HG03139 (cell line): ENCODE data around the gene PLAU.
"Not testable (repeated sequence)": the region's sequence is repeated elsewhere in the genome, so short reads cannot be mapped to it uniquely, and the experiment has no call there.

Experiments
- ATAC-seq: cut with Tn5 transposase; IDR thresholded peaks from one replicate; pipeline ENCODE4 v1.9.1; 2021; ENCODE audit not compliant: unreplicated experiment

The PLAU gene

DNA sequence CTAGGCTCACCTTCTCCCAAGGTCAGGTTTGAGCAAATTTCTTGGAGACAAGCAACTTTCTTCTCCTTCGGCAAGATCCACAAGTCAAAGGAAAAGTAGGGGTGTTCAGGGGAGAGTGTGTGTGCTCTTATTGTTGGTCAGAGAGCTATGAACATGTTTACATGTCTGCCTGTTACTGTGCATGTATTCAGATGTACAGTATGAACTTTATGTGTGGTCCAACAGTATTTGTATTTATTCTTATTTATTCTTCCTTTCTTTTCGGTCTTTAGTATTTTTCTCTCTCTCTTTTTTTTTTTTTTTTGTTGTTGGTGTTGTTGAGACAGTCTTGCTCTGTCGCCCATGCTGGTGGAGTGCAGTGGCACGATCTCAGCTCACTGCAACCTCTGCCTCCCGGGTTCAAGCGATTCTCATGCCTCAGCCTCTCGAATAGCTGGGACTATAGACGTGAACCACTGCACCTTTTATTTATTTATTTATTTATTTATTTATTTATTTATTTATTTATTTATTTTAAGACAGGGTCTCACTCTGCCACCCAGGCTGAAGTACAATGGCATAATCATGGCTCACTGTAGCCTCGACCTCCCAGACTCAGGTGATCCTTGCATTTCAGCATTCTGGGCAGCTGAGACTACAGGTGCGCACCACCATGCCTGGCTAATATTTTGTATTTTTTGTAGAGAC lies 38.2 kb downstream of the PLAU start:
- ATAC-seq, result no peak

GRCh38 chr10:73950155-73950948 lies 39.4 kb downstream of the PLAU start:
- ATAC-seq, result no peak

- no peak for ATAC-seq
These were observed 42.7 kb downstream of the PLAU start for GRCh38 chr10:73953665-73954064.

DNA sequence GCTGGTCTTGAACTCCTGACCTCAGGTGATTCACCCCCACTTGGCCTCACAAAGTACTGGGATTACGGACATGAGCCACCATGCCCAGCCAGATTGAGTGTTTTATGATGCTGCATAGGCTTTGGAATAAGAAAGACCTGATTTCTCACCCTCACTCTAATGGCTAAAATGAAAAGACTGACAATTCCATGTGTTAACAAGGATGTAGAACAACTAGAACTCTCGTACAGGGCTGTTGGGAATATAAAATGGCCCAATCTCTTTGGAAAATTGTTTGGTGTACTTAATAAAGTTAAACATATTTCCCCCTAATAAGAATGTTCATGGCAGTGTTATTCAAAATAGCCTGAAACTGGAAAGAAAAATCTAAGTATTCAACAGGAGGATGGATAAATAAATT lies 43.8 kb downstream of the PLAU start:
- no peak for ATAC-seq

GRCh38 chr10:73955719-73956118 lies 44.8 kb downstream of the PLAU start:
- ATAC-seq, result no peak

- peak; percentile 47 for ATAC-seq
These were observed 45.8 kb downstream of the PLAU start for GRCh38 chr10:73956476-73957359.

DNA sequence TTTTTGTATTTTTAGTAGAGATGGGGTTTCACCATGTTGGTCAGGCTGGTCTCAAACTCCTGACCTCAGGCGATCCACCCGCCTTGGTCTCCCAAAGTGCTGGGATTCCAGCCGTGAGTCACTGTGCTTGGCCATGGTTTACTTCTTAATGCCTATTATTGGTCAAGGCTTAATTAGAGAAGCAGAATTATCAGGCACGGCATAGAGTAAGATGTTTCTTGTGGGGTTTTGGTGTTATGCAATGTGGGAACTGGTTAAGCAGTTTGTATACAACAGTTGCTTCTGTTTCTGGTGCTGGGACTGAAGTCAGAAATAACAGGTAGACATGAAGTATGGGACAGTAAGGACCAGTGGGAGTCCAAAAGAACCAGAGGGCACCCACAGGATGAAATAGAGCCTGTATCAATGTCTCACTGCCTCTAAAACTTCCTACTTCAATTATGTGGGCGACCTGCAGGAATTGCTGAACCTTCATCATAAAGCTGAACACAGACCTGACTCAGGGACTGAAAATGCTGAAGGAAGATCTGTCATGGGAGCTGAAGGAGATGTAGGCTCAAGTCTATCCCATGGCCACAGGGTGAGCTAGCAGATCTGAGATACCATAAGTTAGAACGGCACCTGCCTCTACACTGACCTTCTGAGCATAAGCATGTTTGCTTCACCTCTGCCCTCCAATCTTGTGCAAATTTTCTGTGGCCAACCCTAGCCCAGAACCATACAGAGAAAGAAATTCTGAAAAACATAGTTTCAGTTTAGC lies 48.7 kb downstream of the PLAU start:
- ATAC-seq, result no peak

DNA sequence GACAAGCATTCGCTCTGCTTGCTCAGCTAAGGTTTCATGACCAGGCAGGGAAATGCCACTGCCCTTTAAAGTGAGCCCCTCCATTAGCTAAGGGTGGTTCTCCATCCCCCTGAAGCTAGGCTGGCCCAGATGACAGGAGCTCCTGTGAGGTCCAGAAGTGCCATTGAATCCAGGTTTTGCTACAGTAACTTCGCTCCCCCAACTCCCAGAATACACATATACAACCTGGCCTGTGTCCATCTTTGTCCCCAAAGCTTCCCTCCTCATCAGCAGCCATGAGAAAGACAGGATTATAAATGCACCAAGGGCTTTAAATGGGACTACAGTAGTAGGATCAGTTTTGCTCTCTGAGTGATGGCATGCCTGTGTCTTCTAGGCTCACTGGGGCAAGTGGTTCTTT lies 51.5 kb downstream of the PLAU start:
- no peak for ATAC-seq

DNA sequence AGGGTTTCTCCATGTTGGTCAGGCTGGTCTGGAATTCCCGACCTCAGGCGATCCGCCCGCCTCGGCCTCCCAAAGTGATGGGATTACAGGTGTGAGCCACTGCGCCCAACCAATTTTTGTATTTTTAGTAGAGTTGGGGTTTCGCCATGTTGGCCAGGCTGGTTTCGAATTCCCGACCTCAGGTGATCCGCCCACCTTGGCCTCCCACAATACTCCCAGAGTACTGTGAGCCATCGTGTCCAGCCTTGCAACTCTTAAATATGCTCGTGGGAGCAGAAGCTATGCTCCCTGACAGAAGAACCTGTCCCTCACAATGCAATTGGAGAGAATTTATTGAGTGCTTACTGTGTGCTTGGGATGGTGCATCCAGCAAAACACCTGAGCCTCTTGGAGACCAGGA lies 52.6 kb downstream of the PLAU start:
- ATAC-seq, result not testable (repeated sequence)

- ATAC-seq, result no peak
These were observed 53.8 kb downstream of the PLAU start for GRCh38 chr10:73964743-73965142.

DNA sequence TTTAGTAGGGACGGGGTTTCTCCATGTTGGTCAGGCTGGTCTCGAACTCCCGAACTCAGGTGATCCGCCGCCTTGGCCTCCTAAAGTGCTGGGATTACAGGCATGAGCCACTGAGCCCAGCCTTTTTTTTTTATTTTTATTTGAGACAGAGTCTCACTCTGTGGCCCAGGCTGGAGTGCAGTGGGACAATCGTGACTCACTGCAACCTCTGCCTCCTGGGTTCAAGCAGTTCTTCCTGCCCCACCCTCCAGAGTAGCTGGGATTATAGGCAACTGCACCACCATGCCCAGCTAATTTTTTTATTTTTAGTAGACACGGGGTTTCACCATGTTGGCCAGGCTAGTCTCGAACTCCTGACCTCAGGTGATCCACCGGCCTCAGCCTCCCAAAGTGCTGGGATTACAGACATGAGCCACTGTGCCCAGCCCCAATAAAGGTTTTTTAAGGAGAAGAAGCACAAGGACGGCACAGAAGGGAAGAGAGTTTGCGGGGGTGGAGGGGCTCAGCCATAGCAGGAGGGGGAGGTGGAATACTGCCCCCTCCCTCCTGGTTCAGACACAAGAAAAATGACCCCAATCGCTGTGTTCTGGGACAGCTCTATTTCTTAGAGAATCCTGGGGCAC lies 54.4 kb downstream of the PLAU start:
- not testable (repeated sequence) for ATAC-seq

GRCh38 chr10:73965890-73966768 lies 55.2 kb downstream of the PLAU start:
- no peak for ATAC-seq

- no peak for ATAC-seq
These were observed 56.1 kb downstream of the PLAU start for GRCh38 chr10:73967022-73967429.
